Epidermal melanocyte (primary cell): ENCODE results near the gene ANKRD11.
A peak's percentile ranks its signal among the peaks of the same experiment; 100 is the strongest.
"Not testable (repeated sequence)": the region's sequence is repeated elsewhere in the genome, so short reads cannot be mapped to it uniquely, and the experiment has no call there.

Experiments used
- DNase-seq: peaks from one replicate; pipeline ENCODE4 v3.0.0; 2011; ENCODE audit warnings: low spot score; ENCODE audit not compliant: insufficient read length

The ANKRD11 gene

GRCh38 chr16:89244754-89245153, 245.6 kb downstream of the ANKRD11 start:
- DNase-seq = no peak

DNA sequence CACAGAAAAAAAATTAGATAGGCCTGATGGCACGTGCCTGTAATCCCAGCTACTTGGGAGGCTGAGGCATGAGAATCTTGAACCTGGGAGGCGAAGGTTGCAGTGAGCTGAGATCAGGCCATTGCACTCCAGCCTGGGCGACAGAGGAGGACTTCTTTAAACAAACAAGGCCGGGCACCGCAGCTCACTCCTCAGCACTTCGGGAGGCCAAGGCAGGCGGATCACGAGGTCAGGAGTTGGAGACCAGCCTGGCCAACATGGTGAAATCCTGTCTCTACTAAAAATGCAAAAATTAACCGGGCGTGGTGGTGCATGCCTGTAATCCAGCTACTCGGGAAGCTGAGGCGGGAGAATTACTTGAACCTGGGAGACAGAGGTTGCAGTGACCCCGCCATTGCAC, 246.1 kb downstream of the ANKRD11 start:
- DNase-seq = not testable (repeated sequence)

GRCh38 chr16:89243664-89244063, 246.7 kb downstream of the ANKRD11 start:
- DNase-seq = no peak

DNA sequence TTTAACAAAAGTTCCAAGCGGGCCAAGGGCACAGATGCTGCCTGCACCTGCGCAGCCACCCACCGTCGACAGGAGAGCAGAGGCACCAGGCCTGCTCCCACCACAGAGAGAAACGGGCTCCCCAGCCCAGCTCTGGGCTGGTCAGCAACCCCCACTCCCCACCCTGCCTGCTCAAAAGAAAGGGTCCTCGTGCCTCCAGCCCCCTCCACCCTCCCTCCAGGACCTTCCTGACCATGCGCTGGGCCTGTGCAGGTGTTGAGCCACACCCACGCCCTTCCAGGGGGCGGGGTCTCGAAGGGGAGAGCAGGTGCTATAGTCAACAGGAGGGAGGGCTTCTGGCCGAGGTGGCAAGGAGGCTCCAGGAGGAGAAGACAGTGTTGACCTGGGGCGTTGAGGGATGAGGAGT, 247.6 kb downstream of the ANKRD11 start:
- no peak for DNase-seq

DNA sequence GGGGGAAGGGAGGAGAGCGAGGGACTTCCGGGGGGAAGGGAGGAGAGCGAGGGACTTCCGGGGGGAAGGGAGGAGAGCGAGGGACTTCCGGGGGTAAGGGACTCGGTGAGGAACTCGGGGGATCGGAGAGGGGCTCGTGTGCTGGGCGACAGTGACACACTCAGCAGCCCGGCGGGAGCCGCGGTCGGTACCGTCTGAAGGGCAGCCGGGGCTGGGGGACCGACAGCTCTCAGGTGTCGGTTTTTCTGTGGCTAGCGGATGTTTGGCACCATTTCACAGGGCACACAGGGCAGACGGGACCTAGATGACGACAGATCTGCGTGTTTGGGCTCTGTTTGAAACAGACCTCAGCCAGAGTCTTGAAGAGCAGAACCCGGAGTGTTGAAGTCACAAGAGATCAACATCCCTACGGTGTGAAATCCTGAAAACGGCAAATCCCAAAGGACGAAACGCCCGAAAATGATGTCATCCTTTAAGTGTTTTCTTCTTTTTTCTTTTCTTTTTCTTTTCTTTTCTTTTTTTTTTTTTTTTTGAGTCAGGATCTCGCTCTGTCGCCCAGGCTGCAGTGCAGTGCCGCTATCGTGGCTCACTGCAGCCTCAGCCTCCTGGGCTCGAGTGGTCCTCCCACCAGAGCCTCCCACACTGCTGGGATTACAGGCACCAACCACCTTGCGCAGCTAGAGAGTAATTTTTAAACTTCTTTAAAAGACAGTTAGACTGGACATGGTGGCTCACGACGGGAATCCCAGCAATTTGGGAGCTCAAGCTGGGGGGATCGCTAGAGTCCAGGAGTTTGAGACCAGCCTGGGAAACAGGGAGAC, 249.0 kb downstream of the ANKRD11 start:
- peak; percentile 74 for DNase-seq

DNA sequence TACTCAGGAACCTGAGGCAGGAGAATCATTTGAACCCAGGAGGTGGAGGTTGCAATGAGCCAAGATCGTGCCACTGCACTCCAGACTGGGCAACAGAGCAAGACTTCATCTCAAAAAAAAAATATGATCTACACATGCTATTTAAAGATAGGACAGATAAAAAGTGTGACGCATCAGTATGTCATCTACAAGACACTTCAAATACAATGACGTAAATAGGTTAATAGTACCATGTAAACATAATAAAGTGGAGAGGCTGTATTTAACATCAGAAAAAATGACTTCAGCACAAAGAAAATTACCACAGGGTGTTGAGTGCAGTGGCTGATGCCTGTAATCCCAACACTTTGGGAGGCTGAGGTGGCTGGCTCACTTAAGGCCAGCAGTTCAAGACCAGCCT, 252.6 kb downstream of the ANKRD11 start:
- DNase-seq = no peak

DNA sequence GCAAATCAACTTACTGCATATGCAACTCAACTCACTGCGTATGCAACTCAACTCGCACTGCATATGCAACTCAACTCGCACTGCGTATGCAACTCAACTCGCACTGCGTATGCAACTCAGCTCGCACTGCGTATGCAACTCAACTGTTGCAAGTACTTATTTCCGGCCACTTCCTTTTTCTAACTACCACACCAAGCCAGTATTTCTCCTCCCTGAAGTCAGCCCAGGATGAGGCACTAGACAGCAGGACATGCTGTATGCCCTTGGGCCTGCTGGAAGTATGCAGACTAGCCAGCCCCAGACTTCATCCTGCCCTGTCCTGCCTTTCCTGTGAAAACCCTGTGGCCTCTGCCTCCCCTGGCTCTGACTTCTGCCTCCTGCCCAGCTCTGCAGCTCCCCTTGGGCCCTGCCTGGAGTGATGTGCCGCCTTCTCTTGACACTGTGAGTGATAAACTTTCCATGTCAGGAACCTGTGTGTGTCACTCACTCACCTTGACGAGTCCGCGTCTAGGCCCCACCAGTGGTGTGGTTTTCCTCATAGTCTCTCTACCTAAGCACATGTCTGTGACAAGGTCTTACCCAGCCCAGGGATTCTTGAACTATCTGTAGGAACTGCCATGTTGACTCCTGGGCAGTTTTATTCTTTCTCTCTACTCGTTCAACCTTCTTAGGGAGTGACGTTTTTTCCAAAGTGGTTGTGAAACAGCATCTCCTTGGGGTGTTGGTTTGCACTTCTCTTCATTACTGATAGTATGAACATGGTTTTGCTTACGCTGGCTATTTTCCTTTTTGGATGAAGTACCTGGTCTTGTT, 256.5 kb downstream of the ANKRD11 start:
- DNase-seq = no peak

- DNase-seq = no peak
Observed at GRCh38 chr16:89232107-89232506, 258.3 kb downstream of the ANKRD11 start.

DNA sequence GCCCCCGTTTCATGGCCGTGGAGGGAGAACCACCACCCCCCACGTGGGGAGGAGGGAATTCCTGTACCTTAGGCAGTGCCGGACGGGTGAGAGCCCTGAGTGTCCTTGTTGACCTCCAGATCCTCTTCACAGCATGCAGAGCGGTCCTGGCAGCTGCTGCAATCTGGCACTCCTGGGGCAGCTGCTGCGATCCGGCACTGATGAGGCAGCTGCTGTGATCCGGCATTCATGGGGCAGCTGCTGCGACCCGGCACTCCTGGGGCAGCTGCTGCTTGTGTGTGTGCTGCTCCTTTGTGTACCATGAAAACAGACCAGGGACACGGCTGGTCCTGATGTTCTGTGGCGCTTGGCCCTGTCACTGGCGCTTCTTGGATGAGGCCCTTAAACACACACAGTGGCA, 260.1 kb downstream of the ANKRD11 start:
- DNase-seq = no peak

DNA sequence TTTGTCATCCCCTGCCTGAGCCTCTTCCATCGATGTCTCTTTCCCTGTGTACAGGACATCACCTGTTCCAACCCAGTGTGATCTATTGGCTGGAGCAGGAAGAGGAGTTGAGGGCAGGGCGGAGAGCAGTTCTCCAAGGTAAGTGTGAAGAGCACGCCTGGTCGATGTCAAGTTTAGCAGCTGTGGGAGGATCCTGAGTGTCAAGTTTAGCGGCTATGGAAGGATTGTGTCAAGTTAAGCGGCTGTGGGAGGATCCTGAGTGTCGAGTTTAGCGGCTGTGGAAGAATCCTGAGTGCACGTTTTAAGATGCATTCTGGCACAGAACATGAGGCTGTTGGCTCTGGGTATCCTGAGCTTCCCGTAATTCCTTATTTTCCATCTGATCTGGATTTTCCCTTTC, 265.7 kb downstream of the ANKRD11 start:
- no peak for DNase-seq

DNA sequence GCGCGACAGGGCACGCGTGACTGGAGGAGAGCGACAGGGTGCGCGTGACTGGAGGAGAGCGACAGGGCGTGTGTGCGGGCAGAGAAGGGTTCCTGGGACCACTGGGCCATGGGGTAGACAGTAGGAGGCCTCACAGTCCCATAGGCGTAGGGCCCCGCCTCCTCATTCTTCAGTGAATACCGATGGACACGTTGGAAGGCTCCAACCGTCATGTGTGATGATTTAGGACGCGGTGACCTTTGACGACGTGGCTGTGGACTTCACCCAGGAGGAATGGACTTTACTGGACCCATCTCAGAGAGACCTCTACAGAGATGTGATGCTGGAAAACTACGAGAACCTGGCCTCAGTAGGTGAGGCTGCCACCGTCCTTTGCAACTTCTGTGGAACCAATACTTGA, 267.4 kb downstream of the ANKRD11 start:
- DNase-seq = no peak

- DNase-seq = no peak
Observed at GRCh38 chr16:89221604-89222003, 268.8 kb downstream of the ANKRD11 start.

GRCh38 chr16:89219365-89219764, 271.0 kb downstream of the ANKRD11 start:
- DNase-seq = no peak
